ENCODE results near the gene TSC22D1. TPM values are rescaled to one million over a fixed set of nuclear protein-coding genes. Genes with fewer than 3 reads are reported as not detected.

The TSC22D1 gene
- total RNA-seq (100 to 1,000 TPM; 247 to 349 TPM), polyA plus RNA-seq (ENCODE audit: insufficient read length in 2 of 2) (100 to 1,000 TPM; 267 to 315 TPM)
- long read RNA-seq, donor 1, full-length matches to known transcripts, result 309 of 319 reads
- long read RNA-seq, donor 1, partial matches to known transcripts, result 10 of 319 reads
- long read RNA-seq, donor 1, other reads (novel, unspliced or antisense), result 0 of 319 reads
- long read RNA-seq, donor 2, full-length matches to known transcripts, result 80 of 80 reads
- long read RNA-seq, donor 2, partial matches to known transcripts, result 0 of 80 reads
- long read RNA-seq, donor 2, other reads (novel, unspliced or antisense), result 0 of 80 reads
- long read RNA-seq, donor 3, full-length matches to known transcripts, result 119 of 119 reads
- long read RNA-seq, donor 3, partial matches to known transcripts, result 0 of 119 reads
- long read RNA-seq, donor 3, other reads (novel, unspliced or antisense), result 0 of 119 reads
- long read RNA-seq, donor 4, full-length matches to known transcripts, result 170 of 170 reads
- long read RNA-seq, donor 4, partial matches to known transcripts, result 0 of 170 reads
- long read RNA-seq, donor 4, other reads (novel, unspliced or antisense), result 0 of 170 reads

DNA sequence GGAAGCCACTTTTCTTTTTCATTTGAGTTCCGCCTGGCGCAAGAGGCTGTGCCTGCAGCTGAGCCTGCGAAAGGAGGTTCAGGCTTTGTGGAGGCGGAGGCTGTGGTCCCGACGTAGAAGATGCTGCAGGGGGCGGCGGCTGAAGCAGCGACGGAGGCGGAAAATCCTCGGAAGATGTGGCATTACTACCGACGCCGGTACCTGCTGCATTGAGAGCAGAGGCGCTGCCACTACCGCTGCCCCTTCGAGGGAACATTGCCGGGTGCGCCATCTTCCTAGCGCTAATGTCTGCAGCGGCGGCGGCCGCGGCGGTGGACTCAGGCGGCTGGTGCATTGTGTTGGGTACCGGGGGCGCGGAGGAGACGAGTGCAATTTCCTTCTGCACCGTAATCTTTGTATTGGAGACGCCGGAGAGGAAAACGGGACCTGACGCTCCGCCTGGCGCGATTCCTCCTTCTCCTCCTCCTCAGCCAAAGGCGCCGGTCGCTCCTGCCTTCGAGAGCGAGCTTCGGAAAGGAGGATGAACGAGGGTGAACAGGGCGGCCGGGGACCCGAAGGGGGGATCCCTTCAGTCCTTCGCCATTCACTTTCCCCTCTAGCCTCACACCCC, at the start of gene TSC22D1:
TSS of gene TSC22D1 (minus strand) at position 590 of the 610 bp plus-strand sequence. CDS start at position 334, 256 bp downstream.
- WGBS (ENCODE audit: insufficient coverage), result 0% methylated on average over 40 of the region's 51 CpGs
- H3K4me3 ChIP-seq (ENCODE audit: low read depth, low read length), result peak within 1 kb of the TSS; percentile 76
- H3K9me3 ChIP-seq (ENCODE audit: control insufficient read depth, insufficient read depth, low read length), result no peaks in the 10 kb centered on the region
- peaks cover 4% of the 10 kb centered on the region for H3K36me3 ChIP-seq (ENCODE audit: control insufficient read depth, insufficient read depth, low read length)
- H3K27me3 ChIP-seq (ENCODE audit: control insufficient read depth, insufficient read depth, low read length), result no peaks in the 10 kb centered on the region
- DNase-seq (ENCODE audit: low read depth in 4 of 6, low spot score in 6 of 6), result peak in 5 of 6 donors; percentile 48 to 83 (median 54)
- peaks cover 22% of the 10 kb centered on the region for H3K4me1 ChIP-seq (ENCODE audit: control insufficient read depth, insufficient read depth, low read length)
- peak within 1 kb of the TSS; percentile 95 for H3K27ac ChIP-seq (ENCODE audit: low read depth, low read length)

GRCh38 chr13:44622708-44623107, 46.6 kb upstream of the TSC22D1 start:
- Histone ChIP-seq H3K27ac (ENCODE audit: low read depth, low read length) (no peak overlapping the region), H3K27me3 (ENCODE audit: control insufficient read depth, insufficient read depth, low read length) (no peaks in the 10 kb centered on the region), H3K36me3 (ENCODE audit: control insufficient read depth, insufficient read depth, low read length) (no peaks in the 10 kb centered on the region), H3K9me3 (ENCODE audit: control insufficient read depth, insufficient read depth, low read length) (no peaks in the 10 kb centered on the region), H3K4me1 (ENCODE audit: control insufficient read depth, insufficient read depth, low read length) (no peaks in the 10 kb centered on the region), H3K4me3 (ENCODE audit: low read depth, low read length) (no peak overlapping the region)
- WGBS (ENCODE audit: insufficient coverage), result no CpG with 5 or more reads among the region's 1 CpG
- peak in 1 of 6 donors; percentile 24 for DNase-seq (ENCODE audit: low read depth in 4 of 6, low spot score in 6 of 6)

DNA sequence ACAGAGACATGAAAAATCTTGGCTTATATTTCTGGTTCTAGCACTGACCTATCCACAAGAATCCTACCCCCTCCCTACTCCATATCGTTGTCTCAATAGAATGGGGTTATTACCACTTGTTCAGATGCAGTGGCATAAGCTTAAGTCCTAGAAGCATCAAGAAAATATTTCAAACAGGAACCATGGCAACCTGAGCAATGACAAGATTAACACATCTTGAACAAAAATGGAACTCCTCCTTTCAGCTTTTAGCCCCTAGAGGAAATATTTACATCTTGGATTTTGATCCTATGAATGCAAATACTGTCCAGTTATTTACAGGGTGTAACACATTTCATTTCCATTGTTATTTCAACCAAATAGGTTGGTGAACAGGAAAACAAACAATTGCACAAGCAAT, 46.1 kb upstream of the TSC22D1 start:
- DNase-seq (ENCODE audit: low read depth in 4 of 6, low spot score in 6 of 6), result peak in 1 of 6 donors; percentile 63
- no peaks in the 10 kb centered on the region for H3K4me1 ChIP-seq (ENCODE audit: control insufficient read depth, insufficient read depth, low read length)
- no peaks in the 10 kb centered on the region for H3K9me3 ChIP-seq (ENCODE audit: control insufficient read depth, insufficient read depth, low read length)
- no peak overlapping the region for H3K27ac ChIP-seq (ENCODE audit: low read depth, low read length)
- no CpG with 5 or more reads among the region's 1 CpG for WGBS (ENCODE audit: insufficient coverage)
- H3K27me3 ChIP-seq (ENCODE audit: control insufficient read depth, insufficient read depth, low read length), result no peaks in the 10 kb centered on the region
- H3K36me3 ChIP-seq (ENCODE audit: control insufficient read depth, insufficient read depth, low read length), result no peaks in the 10 kb centered on the region
- H3K4me3 ChIP-seq (ENCODE audit: low read depth, low read length), result no peak overlapping the region

DNA sequence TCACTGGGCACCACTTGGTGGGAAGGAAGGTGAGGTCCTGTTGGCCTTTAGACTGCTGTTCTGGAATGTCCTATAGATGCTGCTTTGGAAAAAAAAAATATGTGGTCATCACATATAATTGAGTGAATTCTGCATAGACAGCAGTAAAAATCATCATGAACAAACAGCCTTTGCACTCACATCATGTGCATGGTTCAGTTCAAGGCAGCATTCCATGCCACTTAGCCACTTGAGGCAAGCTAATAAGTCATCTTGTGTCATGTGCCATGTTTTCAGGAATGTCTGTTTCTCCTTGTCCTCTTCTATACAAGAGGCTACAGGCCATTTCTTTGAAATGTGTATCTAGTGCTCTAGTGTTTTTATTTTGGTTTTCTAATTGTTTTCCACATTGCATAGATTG, 43.9 kb upstream of the TSC22D1 start:
- no peak for DNase-seq (ENCODE audit: low read depth in 4 of 6, low spot score in 6 of 6)
- Histone ChIP-seq H3K36me3 (ENCODE audit: control insufficient read depth, insufficient read depth, low read length) (no peaks in the 10 kb centered on the region), H3K27ac (ENCODE audit: low read depth, low read length) (no peak overlapping the region)

GRCh38 chr13:44619651-44620050, 43.5 kb upstream of the TSC22D1 start:
- Histone ChIP-seq H3K36me3 (ENCODE audit: control insufficient read depth, insufficient read depth, low read length) (no peaks in the 10 kb centered on the region), H3K4me3 (ENCODE audit: low read depth, low read length) (no peak overlapping the region), H3K4me1 (ENCODE audit: control insufficient read depth, insufficient read depth, low read length) (no peaks in the 10 kb centered on the region), H3K27me3 (ENCODE audit: control insufficient read depth, insufficient read depth, low read length) (no peaks in the 10 kb centered on the region), H3K9me3 (ENCODE audit: control insufficient read depth, insufficient read depth, low read length) (no peaks in the 10 kb centered on the region), H3K27ac (ENCODE audit: low read depth, low read length) (no peak overlapping the region)
- no CpG with 5 or more reads among the region's 1 CpG for WGBS (ENCODE audit: insufficient coverage)
- DNase-seq (ENCODE audit: low read depth in 4 of 6, low spot score in 6 of 6), result peak in 1 of 6 donors; percentile 40

More for the DNA sequence above, 43.9 kb upstream of the TSC22D1 start:
- no peaks in the 10 kb centered on the region for H3K9me3 ChIP-seq (ENCODE audit: control insufficient read depth, insufficient read depth, low read length)
- no peak overlapping the region for H3K4me3 ChIP-seq (ENCODE audit: low read depth, low read length)
- no peaks in the 10 kb centered on the region for H3K27me3 ChIP-seq (ENCODE audit: control insufficient read depth, insufficient read depth, low read length)
- no peaks in the 10 kb centered on the region for H3K4me1 ChIP-seq (ENCODE audit: control insufficient read depth, insufficient read depth, low read length)

GRCh38 chr13:44618326-44618725, 42.2 kb upstream of the TSC22D1 start:
- no CpG with 5 or more reads among the region's 1 CpG for WGBS (ENCODE audit: insufficient coverage)
- no peak for DNase-seq (ENCODE audit: low read depth in 4 of 6, low spot score in 6 of 6)
- Histone ChIP-seq H3K4me1 (ENCODE audit: control insufficient read depth, insufficient read depth, low read length) (no peaks in the 10 kb centered on the region), H3K27ac (ENCODE audit: low read depth, low read length) (no peak overlapping the region), H3K4me3 (ENCODE audit: low read depth, low read length) (no peak overlapping the region), H3K27me3 (ENCODE audit: control insufficient read depth, insufficient read depth, low read length) (no peaks in the 10 kb centered on the region), H3K9me3 (ENCODE audit: control insufficient read depth, insufficient read depth, low read length) (no peaks in the 10 kb centered on the region), H3K36me3 (ENCODE audit: control insufficient read depth, insufficient read depth, low read length) (no peaks in the 10 kb centered on the region)

DNA sequence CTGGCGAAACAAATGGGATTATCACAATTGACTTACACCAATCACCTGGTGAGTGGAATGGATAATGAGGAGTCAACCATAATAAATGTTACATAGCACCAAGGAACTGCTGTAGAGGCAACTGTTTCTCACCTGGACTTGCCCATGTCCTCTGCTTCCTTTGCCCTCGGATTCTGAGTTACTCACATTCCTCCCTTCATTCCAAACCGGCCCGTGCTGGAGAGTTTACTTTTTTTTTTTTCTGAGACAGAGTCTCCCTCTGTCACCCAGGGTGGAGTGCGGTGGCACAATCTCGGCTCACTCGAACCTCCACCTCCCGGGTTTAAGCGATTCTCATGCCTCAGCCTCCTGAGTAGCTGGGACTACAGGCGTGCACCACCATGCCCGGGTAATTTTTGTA, 41.5 kb upstream of the TSC22D1 start:
- H3K4me1 ChIP-seq (ENCODE audit: control insufficient read depth, insufficient read depth, low read length), result no peaks in the 10 kb centered on the region
- no peaks in the 10 kb centered on the region for H3K9me3 ChIP-seq (ENCODE audit: control insufficient read depth, insufficient read depth, low read length)
- no peaks in the 10 kb centered on the region for H3K27me3 ChIP-seq (ENCODE audit: control insufficient read depth, insufficient read depth, low read length)
- WGBS (ENCODE audit: insufficient coverage), result 88% methylated on average over 3 of the region's 11 CpGs
- no peak overlapping the region for H3K27ac ChIP-seq (ENCODE audit: low read depth, low read length)
- H3K36me3 ChIP-seq (ENCODE audit: control insufficient read depth, insufficient read depth, low read length), result no peaks in the 10 kb centered on the region
- DNase-seq (ENCODE audit: low read depth in 4 of 6, low spot score in 6 of 6), result no peak
- H3K4me3 ChIP-seq (ENCODE audit: low read depth, low read length), result no peak overlapping the region

- Histone ChIP-seq H3K27me3 (ENCODE audit: control insufficient read depth, insufficient read depth, low read length) (no peaks in the 10 kb centered on the region), H3K9me3 (ENCODE audit: control insufficient read depth, insufficient read depth, low read length) (no peaks in the 10 kb centered on the region), H3K36me3 (ENCODE audit: control insufficient read depth, insufficient read depth, low read length) (no peaks in the 10 kb centered on the region), H3K4me1 (ENCODE audit: control insufficient read depth, insufficient read depth, low read length) (no peaks in the 10 kb centered on the region), H3K4me3 (ENCODE audit: low read depth, low read length) (no peak overlapping the region), H3K27ac (ENCODE audit: low read depth, low read length) (no peak overlapping the region)
- no peak for DNase-seq (ENCODE audit: low read depth in 4 of 6, low spot score in 6 of 6)
- 88% methylated on average over 1 of the region's 2 CpGs for WGBS (ENCODE audit: insufficient coverage)
Observed at GRCh38 chr13:44609137-44609536, 33.0 kb upstream of the TSC22D1 start.

GRCh38 chr13:44605721-44606120, 29.6 kb upstream of the TSC22D1 start:
- no CpG with 5 or more reads among the region's 6 CpGs for WGBS (ENCODE audit: insufficient coverage)
- Histone ChIP-seq H3K27ac (ENCODE audit: low read depth, low read length) (no peak overlapping the region), H3K36me3 (ENCODE audit: control insufficient read depth, insufficient read depth, low read length) (no peaks in the 10 kb centered on the region), H3K4me1 (ENCODE audit: control insufficient read depth, insufficient read depth, low read length) (no peaks in the 10 kb centered on the region), H3K9me3 (ENCODE audit: control insufficient read depth, insufficient read depth, low read length) (no peaks in the 10 kb centered on the region), H3K4me3 (ENCODE audit: low read depth, low read length) (no peak overlapping the region), H3K27me3 (ENCODE audit: control insufficient read depth, insufficient read depth, low read length) (no peaks in the 10 kb centered on the region)
- DNase-seq (ENCODE audit: low read depth in 4 of 6, low spot score in 6 of 6), result peak in 1 of 6 donors; percentile 66

Data from spinal cord (tissue), 10 donors.